SJSA1 (cell line): Measurements from ENCODE around the gene TMEM163. TPM values are rescaled to one million over a fixed set of nuclear protein-coding genes. Genes with fewer than 3 reads are reported as not detected.
"Not testable (repeated sequence)": the region's sequence is repeated elsewhere in the genome, so short reads cannot be mapped to it uniquely, and the experiment has no call there.

Source experiments
- DNase-seq, 2 experiments: peaks; one replicate each; pipeline ENCODE4 v3.0.0-alpha.2; 2015 to 2020; ENCODE audit warnings: low spot score in 2 of 2, low read depth in 1 of 2
- H3K27ac ChIP-seq: fragments of 250-450 bp; sonication (Bioruptor Pico); 2 replicates; pipeline ENCODE4 v1.5.1; 2020; ENCODE audit warnings: mild to moderate bottlenecking, moderate library complexity
- H3K27me3 ChIP-seq: fragments of 250-450 bp; sonication (Bioruptor Pico); replicated peaks from 2 replicates; pipeline ENCODE4 v1.5.1; 2020; ENCODE audit warnings: mild to moderate bottlenecking, moderate library complexity
- H3K36me3 ChIP-seq: fragments of 250-450 bp; sonication (Bioruptor Pico); 2 replicates; pipeline ENCODE4 v1.5.1; 2020; ENCODE audit warnings: mild to moderate bottlenecking
- H3K4me1 ChIP-seq: fragments of 250-450 bp; sonication (Bioruptor Pico); replicated peaks from 2 replicates; pipeline ENCODE4 v1.6.1; 2021; ENCODE audit warnings: mild to moderate bottlenecking
- H3K4me3 ChIP-seq: fragments of 250-450 bp; sonication (Bioruptor Pico); 2 replicates; pipeline ENCODE4 v1.5.1; 2020; ENCODE audit warnings: mild to moderate bottlenecking
- H3K9me3 ChIP-seq: fragments of 250-450 bp; sonication (Bioruptor Pico); replicated peaks from 2 replicates; pipeline ENCODE4 v1.5.1; 2020; ENCODE audit warnings: mild to moderate bottlenecking
- total RNA-seq: library from RNA; depleted of rRNA; stranded (reverse); fragments of >200 nt; shearing (Covaris generic); gene quantifications from 2 replicates; pipeline ENCODE4 v1.2.3, GENCODE V29; 2014; rRNA removed

Gene TMEM163
- total RNA-seq = not detected in 2 replicates

GRCh38 chr2:134718817-134719814, at the start of gene TMEM163:
Gene TMEM163 (minus strand): TSS chr2:134719000.
- Histone ChIP-seq H3K9me3 (no peaks in the 10 kb centered on the region), H3K27me3 (peaks cover 63% of the 10 kb centered on the region), H3K36me3 (no peaks in the 10 kb centered on the region), H3K27ac (no peak within 1 kb of the TSS), H3K4me3 (no peak within 1 kb of the TSS), H3K4me1 (peaks cover 4% of the 10 kb centered on the region; the same call in 1 of the 2 replicates)
- no peak for DNase-seq

DNA sequence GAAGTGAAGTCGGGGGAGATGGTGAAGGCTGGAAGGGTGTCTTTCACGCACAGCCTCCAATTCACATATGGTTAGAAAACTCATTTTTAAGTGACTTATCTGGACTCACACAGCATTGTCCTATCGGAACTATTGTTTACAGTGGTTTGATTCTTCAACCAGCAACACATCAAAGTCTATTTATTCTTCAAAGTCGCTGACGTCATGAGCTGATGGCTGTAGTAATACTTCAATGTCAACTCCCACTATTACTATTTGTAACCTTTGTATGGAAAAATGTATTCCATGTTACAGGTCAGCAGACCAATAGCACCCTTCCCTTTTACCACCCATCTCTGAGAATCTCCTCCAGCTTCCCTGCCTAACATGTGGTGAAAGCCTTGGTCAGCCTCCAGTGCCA, 47.8 kb upstream of the TMEM163 start:
- H3K9me3 ChIP-seq = no peaks in the 10 kb centered on the region
- H3K4me3 ChIP-seq = no peak overlapping the region
- no peaks in the 10 kb centered on the region for H3K27me3 ChIP-seq
- H3K4me1 ChIP-seq = no peaks in the 10 kb centered on the region
- no peaks in the 10 kb centered on the region for H3K36me3 ChIP-seq
- no peak overlapping the region for H3K27ac ChIP-seq
- no peak for DNase-seq

DNA sequence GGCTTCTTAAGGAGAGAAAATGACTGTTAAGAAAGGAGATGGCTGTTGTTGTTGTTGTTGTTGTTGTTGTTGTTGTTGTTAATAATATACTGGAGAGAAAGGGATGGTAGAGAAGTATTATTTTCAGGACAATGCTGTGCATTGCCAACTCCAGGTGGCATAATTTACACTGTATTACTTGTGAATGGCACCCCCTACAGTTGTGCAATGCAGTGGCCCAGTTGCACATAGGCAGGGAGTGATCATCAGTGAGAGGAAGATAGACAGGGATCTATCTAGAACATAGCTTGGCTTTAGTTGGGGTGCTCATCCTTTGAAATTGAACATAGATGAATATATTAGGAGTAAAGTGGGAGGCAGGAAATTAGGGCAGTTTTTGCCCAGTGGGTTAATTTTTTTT, 47.2 kb upstream of the TMEM163 start:
- no peak for DNase-seq
- Histone ChIP-seq H3K4me1 (no peaks in the 10 kb centered on the region), H3K27me3 (no peaks in the 10 kb centered on the region), H3K36me3 (no peaks in the 10 kb centered on the region), H3K27ac (no peak overlapping the region), H3K9me3 (no peaks in the 10 kb centered on the region), H3K4me3 (no peak overlapping the region)

DNA sequence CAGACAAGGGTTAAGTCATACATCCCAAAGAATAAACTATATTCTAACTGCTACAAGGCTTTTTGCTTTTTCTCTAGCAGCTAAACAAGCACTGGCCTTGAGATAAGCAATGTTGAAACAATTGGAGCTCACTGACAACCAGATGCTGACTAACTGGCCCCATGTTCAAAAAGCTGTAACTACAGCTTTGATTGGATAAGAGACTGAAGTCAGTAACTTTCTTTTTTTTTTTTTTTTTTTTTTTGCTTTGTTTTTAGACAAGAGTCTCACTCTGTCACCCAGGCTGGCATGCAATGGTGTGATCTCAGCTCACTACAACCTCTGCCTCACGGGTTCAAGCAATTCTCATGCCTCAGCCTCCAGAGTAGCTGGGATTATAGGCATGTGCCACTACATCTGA, 45.4 kb upstream of the TMEM163 start:
- H3K27ac ChIP-seq = no peak overlapping the region
- H3K4me3 ChIP-seq = no peak overlapping the region
- no peaks in the 10 kb centered on the region for H3K9me3 ChIP-seq
- H3K36me3 ChIP-seq = no peaks in the 10 kb centered on the region
- no peaks in the 10 kb centered on the region for H3K4me1 ChIP-seq
- no peak for DNase-seq
- H3K27me3 ChIP-seq = no peaks in the 10 kb centered on the region

DNA sequence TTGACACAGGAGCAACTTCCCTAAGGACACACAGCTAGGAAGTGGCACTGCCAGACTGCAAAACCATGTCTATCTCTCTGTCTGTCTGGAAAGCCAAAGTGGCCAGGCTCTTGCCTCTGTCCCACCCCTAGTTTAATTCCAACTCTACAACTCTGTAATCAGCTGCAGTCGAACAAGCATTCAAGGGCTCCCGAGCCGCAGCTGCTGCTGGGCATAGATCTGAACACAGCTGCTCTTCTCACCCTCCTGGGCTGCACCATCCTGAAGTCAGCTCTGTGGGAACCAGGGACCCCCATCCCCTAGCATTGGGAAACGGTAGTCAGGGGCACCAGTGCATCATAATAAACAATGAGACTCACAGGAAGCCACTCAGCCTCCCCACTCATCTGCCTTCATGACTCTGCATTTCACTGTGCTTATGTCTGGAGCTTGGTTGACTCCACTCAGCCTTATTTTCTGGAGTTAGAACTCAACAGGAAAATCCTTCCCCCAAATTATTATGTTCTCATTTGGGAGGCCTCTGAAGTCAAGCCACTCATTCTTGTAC, 44.4 kb upstream of the TMEM163 start:
- Histone ChIP-seq H3K27ac (no peak overlapping the region), H3K27me3 (no peaks in the 10 kb centered on the region), H3K4me3 (no peak overlapping the region), H3K9me3 (no peaks in the 10 kb centered on the region), H3K4me1 (no peaks in the 10 kb centered on the region), H3K36me3 (no peaks in the 10 kb centered on the region)
- no peak for DNase-seq

DNA sequence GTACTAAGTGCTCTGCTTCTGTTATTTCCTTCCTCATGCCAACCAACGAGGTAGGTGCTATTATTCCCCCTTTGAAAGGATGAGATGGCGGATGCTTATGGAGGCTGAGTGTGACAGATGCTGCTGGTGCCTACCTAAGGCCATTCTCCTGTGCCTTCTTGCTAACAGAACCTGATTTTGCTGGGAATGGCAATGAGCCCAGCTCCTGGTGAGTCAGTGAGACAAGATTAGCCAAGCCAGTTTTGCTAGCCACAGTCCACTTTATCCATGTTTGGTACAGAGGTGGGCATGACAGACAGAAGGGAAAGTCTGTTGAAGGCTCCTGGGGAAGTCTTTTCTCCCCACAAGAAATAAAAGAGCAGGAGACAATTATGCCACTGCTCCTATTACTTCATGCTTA, 43.7 kb upstream of the TMEM163 start:
- no peak for DNase-seq
- no peaks in the 10 kb centered on the region for H3K27me3 ChIP-seq

GRCh38 chr2:134760385-134760784, 41.6 kb upstream of the TMEM163 start:
- H3K4me3 ChIP-seq = no peak overlapping the region
- no peaks in the 10 kb centered on the region for H3K9me3 ChIP-seq
- H3K27ac ChIP-seq = no peak overlapping the region
- no peaks in the 10 kb centered on the region for H3K4me1 ChIP-seq
- no peaks in the 10 kb centered on the region for H3K36me3 ChIP-seq
- no peaks in the 10 kb centered on the region for H3K27me3 ChIP-seq
- DNase-seq = no peak

More for the DNA sequence above, 43.7 kb upstream of the TMEM163 start:
- Histone ChIP-seq H3K27ac (no peak overlapping the region), H3K4me3 (no peak overlapping the region), H3K36me3 (no peaks in the 10 kb centered on the region), H3K4me1 (no peaks in the 10 kb centered on the region), H3K9me3 (no peaks in the 10 kb centered on the region)

DNA sequence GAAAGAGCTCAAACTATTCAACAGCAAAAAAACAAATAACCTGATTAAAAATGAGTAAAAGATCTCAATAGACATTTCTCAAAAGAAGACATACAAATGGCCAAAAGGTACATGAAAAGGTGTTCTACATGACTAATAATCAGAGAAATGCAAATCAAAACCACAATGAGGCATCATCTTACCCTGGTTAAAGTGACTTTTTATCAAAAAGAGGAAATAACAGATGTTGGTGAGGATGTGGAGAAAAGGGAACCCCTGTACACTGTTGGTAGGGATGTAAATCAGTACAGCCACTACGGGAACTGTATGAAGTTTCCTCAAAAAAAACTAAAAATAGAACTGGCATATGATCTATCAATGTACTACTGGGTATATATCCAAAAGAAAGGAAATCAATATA, 39.8 kb upstream of the TMEM163 start:
- no peaks in the 10 kb centered on the region for H3K36me3 ChIP-seq
- H3K9me3 ChIP-seq = no peaks in the 10 kb centered on the region
- no peaks in the 10 kb centered on the region for H3K27me3 ChIP-seq
- no peak overlapping the region for H3K4me3 ChIP-seq
- no peak overlapping the region for H3K27ac ChIP-seq
- no peaks in the 10 kb centered on the region for H3K4me1 ChIP-seq
- DNase-seq = no peak

DNA sequence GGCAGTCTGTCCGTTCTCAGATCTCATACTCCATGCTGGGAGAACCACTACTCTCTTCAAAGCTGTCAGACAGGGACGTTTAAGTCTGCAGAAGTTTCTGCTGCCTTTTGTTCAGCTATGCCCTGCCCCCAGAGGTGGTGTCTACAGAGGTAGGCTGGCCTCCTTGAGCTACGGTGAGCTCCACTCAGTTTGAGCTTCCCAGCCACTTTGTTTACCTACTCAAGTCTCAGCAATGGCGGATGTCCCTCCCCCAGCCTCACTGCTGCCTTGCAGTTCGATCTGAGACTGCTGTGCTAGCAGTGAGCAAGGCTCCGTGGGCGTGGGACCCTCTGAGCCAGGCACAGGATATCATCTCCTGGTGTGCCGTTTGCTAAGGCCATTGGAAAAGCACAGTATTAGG, 33.2 kb upstream of the TMEM163 start:
- not testable (repeated sequence) for H3K9me3 ChIP-seq, DNase-seq, H3K4me1 ChIP-seq, H3K4me3 ChIP-seq, H3K27ac ChIP-seq, H3K36me3 ChIP-seq, H3K27me3 ChIP-seq

DNA sequence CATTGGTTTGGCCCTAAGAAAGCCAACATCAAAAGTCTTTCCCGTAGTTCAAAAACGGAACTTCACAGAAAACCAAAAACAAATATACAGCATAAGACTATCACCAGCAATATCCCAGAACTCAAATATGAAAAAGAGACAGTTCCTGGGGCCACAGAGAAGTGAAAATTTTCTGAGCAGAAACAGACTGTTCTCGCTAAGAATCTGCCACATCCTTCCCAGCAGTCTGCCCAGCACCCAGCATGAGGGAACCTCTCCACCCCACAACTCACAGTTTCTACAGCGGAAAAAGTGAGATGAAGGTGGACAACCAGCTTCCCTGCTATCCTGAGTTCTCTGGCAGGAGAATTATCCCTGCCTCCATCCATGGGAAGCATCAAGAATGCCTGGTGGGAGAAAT, 26.7 kb upstream of the TMEM163 start:
- Histone ChIP-seq H3K4me1 (no peaks in the 10 kb centered on the region), H3K27me3 (peaks cover 7% of the 10 kb centered on the region; the same call in 1 of the 2 replicates), H3K36me3 (no peaks in the 10 kb centered on the region), H3K4me3 (no peak overlapping the region), H3K9me3 (no peaks in the 10 kb centered on the region), H3K27ac (no peak overlapping the region)
- DNase-seq = no peak

DNA sequence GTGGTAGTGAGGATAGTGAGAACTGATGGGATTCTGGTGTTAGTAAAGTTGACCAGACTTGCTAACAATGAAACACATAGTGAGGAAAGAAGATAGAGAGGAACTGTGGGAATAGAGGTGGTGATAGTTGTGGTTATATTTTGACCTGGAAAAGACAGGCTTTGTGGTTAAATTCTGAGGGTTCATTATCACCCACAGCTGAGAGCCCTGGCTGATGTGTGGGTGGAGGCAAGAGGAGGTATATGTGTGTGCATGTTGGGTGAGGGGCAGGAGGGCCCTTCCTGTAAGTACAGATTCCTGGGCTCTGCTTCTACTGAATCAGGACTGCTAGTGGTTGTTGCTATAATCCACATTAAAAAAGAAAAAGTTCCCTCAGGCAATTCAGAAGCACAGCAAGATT, 26.2 kb upstream of the TMEM163 start:
- Histone ChIP-seq H3K9me3 (no peaks in the 10 kb centered on the region), H3K27ac (no peak overlapping the region)
- DNase-seq = no peak

GRCh38 chr2:134739879-134740301, 21.1 kb upstream of the TMEM163 start:
- H3K27me3 ChIP-seq = peaks cover 7% of the 10 kb centered on the region; the same call in 1 of the 2 replicates
- no peaks in the 10 kb centered on the region for H3K36me3 ChIP-seq
- DNase-seq = no peak
- H3K4me1 ChIP-seq = no peaks in the 10 kb centered on the region
- H3K9me3 ChIP-seq = no peaks in the 10 kb centered on the region
- no peak overlapping the region for H3K4me3 ChIP-seq
- H3K27ac ChIP-seq = no peak overlapping the region

More for the DNA sequence above, 26.2 kb upstream of the TMEM163 start:
- Histone ChIP-seq H3K27me3 (peaks cover 7% of the 10 kb centered on the region; the same call in 1 of the 2 replicates), H3K4me3 (no peak overlapping the region), H3K36me3 (no peaks in the 10 kb centered on the region), H3K4me1 (no peaks in the 10 kb centered on the region)

- H3K4me3 ChIP-seq = no peak overlapping the region
- H3K9me3 ChIP-seq = no peaks in the 10 kb centered on the region
- peaks cover 3% of the 10 kb centered on the region; the same call in 1 of the 2 replicates for H3K27me3 ChIP-seq
- no peaks in the 10 kb centered on the region for H3K4me1 ChIP-seq
- no peaks in the 10 kb centered on the region for H3K36me3 ChIP-seq
- H3K27ac ChIP-seq = no peak overlapping the region
- DNase-seq = no peak
These were observed 20.6 kb upstream of the TMEM163 start for GRCh38 chr2:134739236-134739878.
